A549 (cell line): ENCODE measurements around the gene PKLR. TPM values are rescaled to one million over a fixed set of nuclear protein-coding genes. Genes with fewer than 3 reads are reported as not detected.

Experiments
- ATAC-seq, 2 experiments: fragments of 200-7000 bp in 1 of 2; fragments of >200 bp in 1 of 2; cut with Nextera tagmentation in 1 of 2; cut with Tn5 transposase in 1 of 2; 3 replicates each; pipeline versions ENCODE4 v1.8.0 to v1.9.1; 2018 to 2020; ENCODE audit warnings: mild to moderate bottlenecking in 1 of 2, moderate library complexity in 1 of 2
- CTCF ChIA-PET: fragments of 300-600 bp; sonication (Branson Sonifier 250); formaldehyde crosslinking; extraction: SDS; loops from one replicate; lab custom pipeline; 2021; ENCODE audit warnings: antibody characterized with exemption, inconsistent platforms; lab: Yijun Ruan, JAX
- POLR2A ChIA-PET: fragments of 350-600 bp; formaldehyde crosslinking; extraction: SDS; loops from one replicate; lab custom pipeline; 2021; ENCODE audit warnings: antibody characterized with exemption, inconsistent platforms; lab: Yijun Ruan, JAX
- DNase-seq, 2 experiments: peaks; one replicate each; pipeline versions ENCODE4 v3.0.0 to v3.0.0-alpha.2; 2011 to 2016; ENCODE audit warnings: low read depth in 1 of 2, low spot score in 1 of 2
- FAIRE-seq: peaks from 2 replicates; lab custom pipeline; 2011; peaks lifted over from hg19 to GRCh38; lab: Jason Lieb, UNC
- H3K27ac ChIP-seq, 2 experiments: fragments of >200 bp; sonication (Bioruptor Twin); formaldehyde crosslinking; 3 replicates each; pipeline ENCODE4 v1.5.1; 2016 to 2017
- H3K4me1 ChIP-seq: fragments of >200 bp; sonication (Bioruptor Twin); formaldehyde crosslinking; 3 replicates; pipeline ENCODE4 v1.6.1; 2016
- H3K4me2 ChIP-seq: fragments of >200 bp; sonication (Bioruptor Twin); formaldehyde crosslinking; 3 replicates; pipeline ENCODE4 v1.6.1; 2016
- H3K4me3 ChIP-seq: fragments of >200 bp; sonication (Bioruptor Twin); formaldehyde crosslinking; 3 replicates; pipeline ENCODE4 v1.5.1; 2016
- H3K9me3 ChIP-seq: fragments of >200 bp; sonication (Bioruptor Twin); formaldehyde crosslinking; 3 replicates; pipeline ENCODE4 v1.6.1; 2016
- CBX8 ChIP-seq: fragments of 200-600 bp; sonication (generic); IDR thresholded peaks from 2 replicates; pipeline ENCODE4 v1.6.1; 2016
- CHD2 ChIP-seq: fragments of 150-350 bp; IDR thresholded peaks from 2 replicates; pipeline ENCODE4 v1.6.1; 2014; ENCODE audit warnings: low read length; ENCODE audit not compliant: partially characterized antibody
- CHD4 ChIP-seq: fragments of 200-600 bp; sonication (generic); IDR thresholded peaks from 2 replicates; pipeline ENCODE4 v1.6.1; 2016; ENCODE audit warnings: antibody characterized with exemption, mild to moderate bottlenecking, borderline replicate concordance
- EHMT2 ChIP-seq: fragments of 200-600 bp; sonication (generic); IDR thresholded peaks from 2 replicates; pipeline ENCODE4 v1.6.1; 2016; ENCODE audit warnings: antibody characterized with exemption, low read depth, mild to moderate bottlenecking, moderate library complexity
- EP300 ChIP-seq, 2 experiments: fragments of >200 bp; sonication (Bioruptor Twin); formaldehyde crosslinking; IDR thresholded peaks; 2 replicates in 1 of 2; 3 replicates in 1 of 2; pipeline ENCODE4 v1.6.1; 2016 to 2017
- ESRRA ChIP-seq: fragments of 150-350 bp; IDR thresholded peaks from 2 replicates; pipeline ENCODE4 v1.6.1; 2014; ENCODE audit warnings: mild to moderate bottlenecking, low read length, borderline replicate concordance
- FOSB ChIP-seq: fragments of 250-450 bp; sonication (Bioruptor Pico); IDR thresholded peaks from 2 replicates; pipeline ENCODE4 v1.5.0; 2020; ENCODE audit warnings: mild to moderate bottlenecking, moderate library complexity
- FOSL2 ChIP-seq, 2 experiments: fragments of 450-650 bp in 1 of 2; fragments of >200 bp in 1 of 2; sonication (Bioruptor Twin) in 1 of 2; formaldehyde crosslinking; IDR thresholded peaks; 2 replicates each; pipeline versions ENCODE4 v1.5.0 to v1.6.1; 2016 to 2020; ENCODE audit warnings: mild to moderate bottlenecking in 1 of 2, moderate library complexity in 1 of 2
- FOXS1 ChIP-seq: fragments of 250-450 bp; sonication (Bioruptor Pico); IDR thresholded peaks from 2 replicates; pipeline ENCODE4 v1.5.0; 2020; ENCODE audit warnings: mild to moderate bottlenecking, moderate library complexity
- HDAC2 ChIP-seq: fragments of 200-600 bp; sonication (generic); IDR thresholded peaks from 2 replicates; pipeline ENCODE4 v1.6.1; 2016
- HOXB13 ChIP-seq: fragments of 250-450 bp; sonication (Bioruptor Pico); IDR thresholded peaks from 2 replicates; pipeline ENCODE4 v1.5.0; 2020; ENCODE audit warnings: low read depth, mild to moderate bottlenecking, moderate library complexity
- JUN ChIP-seq, 2 experiments: fragments of >200 bp; sonication (Bioruptor Twin); formaldehyde crosslinking; IDR thresholded peaks; 2 replicates in 1 of 2; 3 replicates in 1 of 2; pipeline ENCODE4 v1.6.1; 2016 to 2017
- JUNB ChIP-seq: fragments of >200 bp; sonication (Bioruptor Twin); formaldehyde crosslinking; IDR thresholded peaks from 2 replicates; pipeline ENCODE4 v1.6.1; 2016
- KDM5A ChIP-seq: fragments of 200-600 bp; sonication (generic); IDR thresholded peaks from 2 replicates; pipeline ENCODE4 v1.6.1; 2016; ENCODE audit warnings: antibody characterized with exemption, mild to moderate bottlenecking
- MAZ ChIP-seq: fragments of 150-350 bp; IDR thresholded peaks from 2 replicates; pipeline ENCODE4 v1.6.1; 2014; ENCODE audit warnings: antibody characterized with exemption, low read depth, low read length, borderline replicate concordance
- NFE2L2 ChIP-seq: fragments of 150-350 bp; conservative IDR thresholded peaks from 2 replicates; pipeline ENCODE4 v1.6.1; 2014; ENCODE audit warnings: low read length
- NPAS2 ChIP-seq: fragments of 250-450 bp; sonication (Bioruptor Pico); IDR thresholded peaks from 2 replicates; pipeline ENCODE4 v1.8.0; 2022; ENCODE audit warnings: mild to moderate bottlenecking, moderate library complexity, borderline replicate concordance
- POLR2A ChIP-seq: IDR thresholded peaks from 2 replicates; pipeline ENCODE4 v1.6.1; 2012; ENCODE audit warnings: mild to moderate bottlenecking, low read length
- POLR2AphosphoS2 ChIP-seq: conservative IDR thresholded peaks from 2 replicates; pipeline ENCODE4 v1.6.1; 2012; ENCODE audit warnings: low read length, improper control_type of control experiment, inconsistent platforms
- RARB ChIP-seq: fragments of 250-450 bp; sonication (Bioruptor Pico); IDR thresholded peaks from 2 replicates; pipeline ENCODE4 v1.8.0; 2021; ENCODE audit warnings: mild to moderate bottlenecking, moderate library complexity
- RFX5 ChIP-seq: fragments of 450-650 bp; IDR thresholded peaks from 2 replicates; pipeline ENCODE4 v1.7.1; 2014; ENCODE audit warnings: antibody characterized with exemption, mild to moderate bottlenecking, moderate library complexity
- RNF2 ChIP-seq: fragments of 200-600 bp; sonication (generic); IDR thresholded peaks from 2 replicates; pipeline ENCODE4 v1.6.1; 2016; ENCODE audit warnings: low read depth, mild to moderate bottlenecking, antibody characterized with exemption, moderate library complexity, borderline replicate concordance
- SMC3 ChIP-seq: fragments of >200 bp; sonication (Bioruptor Twin); formaldehyde crosslinking; IDR thresholded peaks from 3 replicates; pipeline ENCODE4 v1.6.1; 2018; ENCODE audit warnings: inconsistent platforms
- SREBF2 ChIP-seq: fragments of 450-650 bp; IDR thresholded peaks from 2 replicates; pipeline ENCODE4 v1.6.1; 2014; ENCODE audit warnings: mild to moderate bottlenecking, moderate library complexity
- ZFP36 ChIP-seq: fragments of 450-650 bp; IDR thresholded peaks from 2 replicates; pipeline ENCODE4 v1.6.1; 2014; ENCODE audit warnings: borderline replicate concordance; ENCODE audit not compliant: partially characterized antibody
- ZNF302 ChIP-seq: fragments of 250-450 bp; sonication (Bioruptor Pico); IDR thresholded peaks from 2 replicates; pipeline ENCODE4 v1.9.0; 2021; ENCODE audit warnings: inconsistent platforms, mild to moderate bottlenecking, moderate library complexity
- WGBS: methylation state at CpG from one replicate; pipeline ENCODE4 v1.1.6; 2017; ENCODE audit errors: missing lambda C conversion rate; 5-methylcytosine and 5-hydroxymethylcytosine counted together
- polyA plus RNA-seq, 4 experiments: library from polyadenylated mRNA; depleted of rRNA in 3 of 4; stranded (reverse); fragments of >200 nt; fragmentation: RNase III in 1 of 4; extraction: RNeasy Plus Mini Kit Qiagen cat#74134 plus additional on column Dnase treatment in 1 of 4; gene quantifications; 2 replicates in 3 of 4; 3 replicates in 1 of 4; pipeline ENCODE4 v1.2.3, GENCODE V29; 2011 to 2017
- TF ChIP-seq, protein P1 (sequence below): fragments of >200 bp; sonication (Bioruptor Twin); formaldehyde crosslinking; IDR thresholded peaks from 3 replicates; pipeline ENCODE4 v1.5.1; 2016
- TF ChIP-seq, protein P2 (sequence below): IDR thresholded peaks from 2 replicates; pipeline ENCODE4 v1.6.1; 2012
- TF ChIP-seq, protein P3 (sequence below): fragments of 250-450 bp; sonication (Bioruptor Pico); IDR thresholded peaks from 2 replicates; pipeline ENCODE4 v1.5.0; 2020; ENCODE audit warnings: low read depth, mild to moderate bottlenecking, moderate library complexity

PKLR gene
- polyA plus RNA-seq, 2 of the 4 experiments (the other 2 are of a cell fraction): 0.03 TPM; not detected in 1

DNA sequence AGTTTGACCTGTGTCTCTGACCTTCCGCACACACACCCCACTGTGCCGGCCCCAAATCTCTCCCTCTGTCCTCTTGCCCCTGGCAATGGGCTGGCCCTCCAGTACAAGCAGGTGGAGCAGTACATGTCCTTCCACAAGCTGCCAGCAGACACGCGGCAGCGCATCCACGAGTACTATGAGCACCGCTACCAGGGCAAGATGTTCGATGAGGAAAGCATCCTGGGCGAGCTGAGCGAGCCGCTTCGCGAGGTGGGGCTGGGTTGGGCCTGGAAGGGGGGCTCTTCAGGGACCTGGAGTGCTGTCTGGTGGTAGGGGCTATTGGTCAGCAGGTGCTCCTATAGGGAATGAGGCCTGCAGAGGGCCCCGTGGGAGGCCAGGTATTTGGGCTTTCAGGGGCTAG is 16.2 kb downstream of the PKLR start (continued):
- TF ChIP-seq, protein P1, sequence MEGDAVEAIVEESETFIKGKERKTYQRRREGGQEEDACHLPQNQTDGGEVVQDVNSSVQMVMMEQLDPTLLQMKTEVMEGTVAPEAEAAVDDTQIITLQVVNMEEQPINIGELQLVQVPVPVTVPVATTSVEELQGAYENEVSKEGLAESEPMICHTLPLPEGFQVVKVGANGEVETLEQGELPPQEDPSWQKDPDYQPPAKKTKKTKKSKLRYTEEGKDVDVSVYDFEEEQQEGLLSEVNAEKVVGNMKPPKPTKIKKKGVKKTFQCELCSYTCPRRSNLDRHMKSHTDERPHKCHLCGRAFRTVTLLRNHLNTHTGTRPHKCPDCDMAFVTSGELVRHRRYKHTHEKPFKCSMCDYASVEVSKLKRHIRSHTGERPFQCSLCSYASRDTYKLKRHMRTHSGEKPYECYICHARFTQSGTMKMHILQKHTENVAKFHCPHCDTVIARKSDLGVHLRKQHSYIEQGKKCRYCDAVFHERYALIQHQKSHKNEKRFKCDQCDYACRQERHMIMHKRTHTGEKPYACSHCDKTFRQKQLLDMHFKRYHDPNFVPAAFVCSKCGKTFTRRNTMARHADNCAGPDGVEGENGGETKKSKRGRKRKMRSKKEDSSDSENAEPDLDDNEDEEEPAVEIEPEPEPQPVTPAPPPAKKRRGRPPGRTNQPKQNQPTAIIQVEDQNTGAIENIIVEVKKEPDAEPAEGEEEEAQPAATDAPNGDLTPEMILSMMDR: no peak
- TF ChIP-seq NFE2L2 (no peak), EP300 (IDR thresholded peaks at IDR 0.05) (no peak), POLR2AphosphoS2 (no peak), HOXB13 (CRISPR knock-in tag) (no peak), CHD4 (no peak), HDAC2 (no peak), ESRRA (no peak), ZNF302 (CRISPR knock-in tag) (no peak)
- TF ChIP-seq, protein P2, sequence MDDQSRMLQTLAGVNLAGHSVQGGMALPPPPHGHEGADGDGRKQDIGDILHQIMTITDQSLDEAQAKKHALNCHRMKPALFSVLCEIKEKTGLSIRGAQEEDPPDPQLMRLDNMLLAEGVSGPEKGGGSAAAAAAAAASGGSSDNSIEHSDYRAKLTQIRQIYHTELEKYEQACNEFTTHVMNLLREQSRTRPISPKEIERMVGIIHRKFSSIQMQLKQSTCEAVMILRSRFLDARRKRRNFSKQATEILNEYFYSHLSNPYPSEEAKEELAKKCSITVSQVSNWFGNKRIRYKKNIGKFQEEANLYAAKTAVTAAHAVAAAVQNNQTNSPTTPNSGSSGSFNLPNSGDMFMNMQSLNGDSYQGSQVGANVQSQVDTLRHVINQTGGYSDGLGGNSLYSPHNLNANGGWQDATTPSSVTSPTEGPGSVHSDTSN: no peak

DNA sequence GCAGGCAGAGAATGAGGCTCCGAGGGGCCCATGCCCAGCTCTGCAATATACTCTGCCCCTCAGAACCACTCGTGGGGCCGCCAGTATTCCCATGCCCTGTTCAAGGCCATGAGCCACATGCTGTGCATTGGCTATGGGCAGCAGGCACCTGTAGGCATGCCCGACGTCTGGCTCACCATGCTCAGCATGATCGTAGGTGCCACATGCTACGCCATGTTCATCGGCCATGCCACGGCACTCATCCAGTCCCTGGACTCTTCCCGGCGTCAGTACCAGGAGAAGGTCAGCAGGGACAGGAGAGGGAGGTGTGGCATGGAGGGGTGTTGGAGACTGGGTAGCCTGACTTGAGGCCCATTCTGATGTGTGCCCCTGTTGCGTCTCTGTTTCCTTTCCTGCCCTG is 16.8 kb downstream of the PKLR start:
- TF ChIP-seq FOXS1 (CRISPR knock-in tag): no peak
- TF ChIP-seq, protein P3, sequence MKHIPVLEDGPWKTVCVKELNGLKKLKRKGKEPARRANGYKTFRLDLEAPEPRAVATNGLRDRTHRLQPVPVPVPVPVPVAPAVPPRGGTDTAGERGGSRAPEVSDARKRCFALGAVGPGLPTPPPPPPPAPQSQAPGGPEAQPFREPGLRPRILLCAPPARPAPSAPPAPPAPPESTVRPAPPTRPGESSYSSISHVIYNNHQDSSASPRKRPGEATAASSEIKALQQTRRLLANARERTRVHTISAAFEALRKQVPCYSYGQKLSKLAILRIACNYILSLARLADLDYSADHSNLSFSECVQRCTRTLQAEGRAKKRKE (CRISPR knock-in tag): no peak
- TF ChIP-seq JUN (IDR thresholded peaks at IDR 0.05): no peak
- no peak for TF ChIP-seq JUNB
- TF ChIP-seq FOSL2 (IDR thresholded peaks at IDR 0.05): no peak
- TF ChIP-seq FOSL2 (CRISPR knock-in tag; IDR thresholded peaks at IDR 0.05): no peak
- no peak for TF ChIP-seq NPAS2
- no peak for TF ChIP-seq RARB (CRISPR knock-in tag)
- DNase-seq (no peak), FAIRE-seq (no peak), ATAC-seq (no peak)
- WGBS: 92% methylated on average over 12 of the region's 12 CpGs
- Histone ChIP-seq H3K27ac (no peak overlapping the region), H3K4me1 (no peaks in the 10 kb centered on the region), H3K4me3 (no peak overlapping the region), H3K9me3 (no peaks in the 10 kb centered on the region), H3K4me2 (no peak overlapping the region)
- ChIA-PET POLR2A (no interaction called here), CTCF (interaction anchor here (3.3 to 4.0 kb wide), 2 partner anchors 34 to 39 kb away, joined by 11 to 18 read pairs; no protein-coding TSS in a partner anchor)

DNA sequence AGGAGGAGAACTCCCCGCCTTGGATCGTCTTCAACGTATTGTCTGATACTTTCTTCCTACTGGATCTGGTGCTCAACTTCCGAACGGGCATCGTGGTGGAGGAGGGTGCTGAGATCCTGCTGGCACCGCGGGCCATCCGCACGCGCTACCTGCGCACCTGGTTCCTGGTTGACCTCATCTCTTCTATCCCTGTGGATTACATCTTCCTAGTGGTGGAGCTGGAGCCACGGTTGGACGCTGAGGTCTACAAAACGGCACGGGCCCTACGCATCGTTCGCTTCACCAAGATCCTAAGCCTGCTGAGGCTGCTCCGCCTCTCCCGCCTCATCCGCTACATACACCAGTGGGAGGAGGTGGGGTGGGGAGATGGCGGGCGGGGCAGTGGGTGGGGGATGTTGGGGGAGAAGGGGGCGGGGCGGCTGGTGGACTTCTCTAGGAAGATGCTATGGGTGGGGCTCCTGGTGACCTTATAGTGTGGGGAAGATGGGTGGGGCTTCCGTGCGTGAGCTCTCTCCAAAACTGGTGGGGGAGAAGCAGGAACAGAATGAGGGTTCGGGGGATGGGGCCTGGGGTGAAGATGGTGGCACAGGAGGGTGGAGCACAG is 18.6 kb downstream of the PKLR start:
- DNase-seq (no peak), FAIRE-seq (no peak), ATAC-seq (no peak)
- no peak overlapping the region for H3K4me3 ChIP-seq
- CTCF ChIA-PET: interaction anchor here (0.6 to 4.7 kb wide), 6 partner anchors 24 to 354 kb away, joined by 3 to 44 read pairs (median 10); partner anchors contain the start of gene RUSC1
- H3K4me2 ChIP-seq: no peak overlapping the region
- 95% methylated on average over 23 of the region's 29 CpGs for WGBS
- no peak overlapping the region for H3K27ac ChIP-seq
- POLR2A ChIA-PET: no interaction called here
- TF ChIP-seq ZNF302 (CRISPR knock-in tag) (no peak), MAZ (no peak), RNF2 (no peak), ZFP36 (no peak), RFX5 (no peak), FOXS1 (CRISPR knock-in tag) (no peak), POLR2A (no peak), FOSB (CRISPR knock-in tag) (no peak), SMC3 (no peak), RARB (CRISPR knock-in tag) (no peak), CBX8 (no peak), ESRRA (no peak), NFE2L2 (no peak), SREBF2 (no peak), CHD2 (no peak), EHMT2 (no peak), KDM5A (no peak)
- no peaks in the 10 kb centered on the region for H3K9me3 ChIP-seq
- peaks cover 9% of the 10 kb centered on the region; the same call in 2 of the 3 replicates for H3K4me1 ChIP-seq
